CD14-positive monocyte (primary cell): ENCODE data around the gene PDE1C. TPM values are rescaled to one million over a fixed set of nuclear protein-coding genes. Genes with fewer than 3 reads are reported as not detected.

Experiments used
- DNase-seq, 3 donors: peaks; one replicate each; pipeline ENCODE4 v3.0.0-alpha.2; 2011 to 2022
- H2AFZ ChIP-seq: 2 replicates; pipeline ENCODE4 v1.6.0; 2012; ENCODE audit warnings: mild to moderate bottlenecking, low read depth, low read length, inconsistent platforms; ENCODE audit not compliant: insufficient read depth, poor library complexity, severe bottlenecking
- H3K27ac ChIP-seq, 2 donors: 1 replicate in 1 of 2; 2 replicates in 1 of 2; pipeline ENCODE4 v1.5.1; 2012 to 2013; ENCODE audit warnings: low read length in 2 of 2, control low read depth in 1 of 2, inconsistent platforms in 1 of 2, low read depth in 1 of 2, mild to moderate bottlenecking in 1 of 2
- H3K27me3 ChIP-seq, 2 donors: one replicate each; pipeline versions ENCODE4 v1.6.0 to v1.6.1; 2011 to 2013; ENCODE audit warnings: low read length in 2 of 2; ENCODE audit not compliant: control insufficient read depth in 2 of 2, insufficient read depth in 2 of 2
- H3K36me3 ChIP-seq, 2 donors: replicated peaks in 1 of 2; 1 replicate in 1 of 2; 2 replicates in 1 of 2; pipeline versions ENCODE4 v1.5.1 to v1.6.1; 2012 to 2013; ENCODE audit warnings: low read length in 2 of 2, control low read depth in 1 of 2, inconsistent platforms in 1 of 2, mild to moderate bottlenecking in 1 of 2; ENCODE audit not compliant: insufficient read depth in 2 of 2, control insufficient read depth in 1 of 2
- H3K4me1 ChIP-seq, 2 donors: 1 replicate in 1 of 2; 2 replicates in 1 of 2; pipeline versions ENCODE4 v1.5.1 to v1.6.1; 2012 to 2013; ENCODE audit warnings: low read length in 2 of 2, control low read depth in 1 of 2, inconsistent platforms in 1 of 2, mild to moderate bottlenecking in 1 of 2, moderate library complexity in 1 of 2; ENCODE audit not compliant: insufficient read depth in 2 of 2, control insufficient read depth in 1 of 2
- H3K4me2 ChIP-seq: replicated peaks from 2 replicates; pipeline ENCODE3; 2012; ENCODE audit warnings: low read length, moderate library complexity, mild to moderate bottlenecking; ENCODE audit not compliant: poor library complexity, severe bottlenecking; ENCODE audit errors: extremely low read depth
- H3K4me3 ChIP-seq, 3 experiments: fragments of 200-600 bp in 1 of 3; sonication (generic) in 1 of 3; replicated peaks in 1 of 3; 1 replicate in 2 of 3; 2 replicates in 1 of 3; pipeline ENCODE4 v1.5.1; 2011 to 2013; ENCODE audit warnings: low read length in 3 of 3, mild to moderate bottlenecking in 3 of 3, control low read depth in 2 of 3, low read depth in 2 of 3, inconsistent platforms in 1 of 3, moderate library complexity in 1 of 3
- H3K79me2 ChIP-seq: 2 replicates; pipeline ENCODE4 v1.6.0; 2012; ENCODE audit warnings: mild to moderate bottlenecking, control low read depth, inconsistent platforms, low read length, moderate library complexity; ENCODE audit not compliant: insufficient read depth
- H3K9ac ChIP-seq: 2 replicates; pipeline ENCODE4 v1.6.0; 2017; ENCODE audit warnings: low read length, mild to moderate bottlenecking; ENCODE audit not compliant: insufficient read depth, poor library complexity, severe bottlenecking
- H3K9me3 ChIP-seq, 2 donors: replicated peaks in 1 of 2; 1 replicate in 1 of 2; 2 replicates in 1 of 2; pipeline versions ENCODE4 v1.5.1 to v1.6.1; 2012 to 2013; ENCODE audit warnings: low read length in 2 of 2, control low read depth in 1 of 2; ENCODE audit not compliant: control insufficient read depth in 1 of 2, insufficient read depth in 1 of 2
- H4K20me1 ChIP-seq: 2 replicates; pipeline ENCODE4 v1.6.0; 2012; ENCODE audit warnings: mild to moderate bottlenecking, low read length, control low read depth, moderate library complexity; ENCODE audit not compliant: insufficient read depth
- H3K27ac Mint-ChIP-seq, 7 donors: one replicate each; pipeline ENCODE4 v1.8.0; 2020; ENCODE audit warnings: mild to moderate bottlenecking in 7 of 7, mixed read lengths in 7 of 7, moderate library complexity in 6 of 7, inconsistent platforms in 2 of 7
- H3K27me3 Mint-ChIP-seq, 3 donors: one replicate each; pipeline ENCODE4 v1.8.0; 2021 to 2022; ENCODE audit warnings: low read depth in 3 of 3, mild to moderate bottlenecking in 3 of 3, mixed read lengths in 3 of 3, moderate library complexity in 3 of 3, inconsistent platforms in 1 of 3
- H3K36me3 Mint-ChIP-seq, 2 donors: one replicate each; pipeline ENCODE4 v1.8.0; 2020; ENCODE audit warnings: mixed read lengths in 2 of 2, inconsistent platforms in 1 of 2, mild to moderate bottlenecking in 1 of 2
- H3K4me1 Mint-ChIP-seq: one replicate; pipeline ENCODE4 v1.8.0; 2020; ENCODE audit warnings: mild to moderate bottlenecking, mixed read lengths
- H3K4me3 Mint-ChIP-seq, 2 donors: one replicate each; pipeline ENCODE4 v1.8.0; 2020; ENCODE audit warnings: mild to moderate bottlenecking in 2 of 2, mixed read lengths in 2 of 2, moderate library complexity in 1 of 2
- H3K9me3 Mint-ChIP-seq, 7 donors: one replicate each; pipeline ENCODE4 v1.8.0; 2020 to 2022; ENCODE audit warnings: mixed read lengths in 7 of 7, mild to moderate bottlenecking in 6 of 7, moderate library complexity in 6 of 7, inconsistent platforms in 2 of 7
- WGBS: methylation state at CpG from one replicate; pipeline ENCODE4 v1.1.5; 2013; ENCODE audit warnings: missing lambda C conversion rate; ENCODE audit not compliant: insufficient coverage; 5-methylcytosine and 5-hydroxymethylcytosine counted together
- intact Hi-C, 2 donors: fragments of 100-400 bp; cut with micrococcal nuclease; formaldehyde crosslinking; loops; one replicate each; pipeline versions ENCODE4 v1.15.0 to v1.15.1; 2023
- polyA plus RNA-seq, 3 donors: library from polyadenylated mRNA; depleted of rRNA in 1 of 3; unstranded in 2 of 3; stranded (reverse) in 1 of 3; fragments of 300-500 nt in 2 of 3; fragments of >200 nt in 1 of 3; fragmentation: Illumina TruSeq in 2 of 3; gene quantifications; 1 replicate in 2 of 3; 2 replicates in 1 of 3; pipeline ENCODE4 v1.2.3, GENCODE V29; 2012 to 2021
- TF ChIP-seq, protein P1 (sequence below): fragments of 200-600 bp; IDR thresholded peaks from one replicate; pipeline ENCODE4 v1.8.0; 2022; ENCODE audit warnings: antibody characterized with exemption, mild to moderate bottlenecking

PDE1C gene
- polyA plus RNA-seq, 3 donors, result not detected

GRCh38 chr7:31971049-31971667, 99.0 kb downstream of the PDE1C start:
- Histone ChIP-seq H3K9ac (no peak overlapping the region), H3K4me3 (no peak overlapping the region), H3K4me1 (no peaks in the 10 kb centered on the region), H3K27ac (no peak overlapping the region), H4K20me1 (no peaks in the 10 kb centered on the region), H3K9me3 (no peaks in the 10 kb centered on the region), H3K36me3 (no peaks in the 10 kb centered on the region), H3K4me2 (no peak overlapping the region), H2AFZ (no peak overlapping the region), H3K27me3 (no peaks in the 10 kb centered on the region), H3K79me2 (no peaks in the 10 kb centered on the region)
- TF ChIP-seq, protein P1, sequence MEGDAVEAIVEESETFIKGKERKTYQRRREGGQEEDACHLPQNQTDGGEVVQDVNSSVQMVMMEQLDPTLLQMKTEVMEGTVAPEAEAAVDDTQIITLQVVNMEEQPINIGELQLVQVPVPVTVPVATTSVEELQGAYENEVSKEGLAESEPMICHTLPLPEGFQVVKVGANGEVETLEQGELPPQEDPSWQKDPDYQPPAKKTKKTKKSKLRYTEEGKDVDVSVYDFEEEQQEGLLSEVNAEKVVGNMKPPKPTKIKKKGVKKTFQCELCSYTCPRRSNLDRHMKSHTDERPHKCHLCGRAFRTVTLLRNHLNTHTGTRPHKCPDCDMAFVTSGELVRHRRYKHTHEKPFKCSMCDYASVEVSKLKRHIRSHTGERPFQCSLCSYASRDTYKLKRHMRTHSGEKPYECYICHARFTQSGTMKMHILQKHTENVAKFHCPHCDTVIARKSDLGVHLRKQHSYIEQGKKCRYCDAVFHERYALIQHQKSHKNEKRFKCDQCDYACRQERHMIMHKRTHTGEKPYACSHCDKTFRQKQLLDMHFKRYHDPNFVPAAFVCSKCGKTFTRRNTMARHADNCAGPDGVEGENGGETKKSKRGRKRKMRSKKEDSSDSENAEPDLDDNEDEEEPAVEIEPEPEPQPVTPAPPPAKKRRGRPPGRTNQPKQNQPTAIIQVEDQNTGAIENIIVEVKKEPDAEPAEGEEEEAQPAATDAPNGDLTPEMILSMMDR, result no peak
- no peak overlapping the region for H3K27ac Mint-ChIP-seq
- WGBS, result 94% methylated on average over 2 of the region's 7 CpGs
- no peak overlapping the region for H3K4me3 Mint-ChIP-seq
- no peaks in the 10 kb centered on the region for H3K4me1 Mint-ChIP-seq
- H3K36me3 Mint-ChIP-seq, result no peaks in the 10 kb centered on the region
- no peak for DNase-seq
- H3K27me3 Mint-ChIP-seq, result no peaks in the 10 kb centered on the region
- intact Hi-C loops, result no loop called here
- H3K9me3 Mint-ChIP-seq, result peaks cover 0 to 18% (median 5%) of the 10 kb centered on the region in 7 donors

DNA sequence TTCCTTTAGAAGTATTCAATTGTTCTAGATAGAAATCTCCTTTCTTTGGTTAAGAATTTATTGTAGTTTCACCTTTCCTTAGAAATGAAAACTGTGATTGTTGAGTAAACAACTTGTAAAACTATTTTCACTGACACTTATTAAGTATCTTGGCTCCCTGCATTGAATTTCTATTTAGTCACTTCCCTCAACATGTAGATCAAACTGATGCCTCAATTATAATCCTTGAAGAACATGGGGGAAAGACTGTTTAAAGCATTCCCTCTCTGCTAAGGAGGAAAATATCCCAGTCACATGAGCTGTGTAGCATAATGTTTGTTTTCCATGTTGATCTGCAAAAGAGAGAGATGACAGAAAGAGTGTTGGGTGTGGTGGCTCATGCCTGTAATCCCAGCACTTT, 99.7 kb downstream of the PDE1C start:
- Histone ChIP-seq H3K27ac (no peak overlapping the region), H3K36me3 (no peaks in the 10 kb centered on the region), H3K4me3 (no peak overlapping the region), H3K27me3 (no peaks in the 10 kb centered on the region), H3K4me1 (no peaks in the 10 kb centered on the region), H3K9me3 (no peaks in the 10 kb centered on the region), H3K9ac (no peak overlapping the region), H4K20me1 (no peaks in the 10 kb centered on the region), H2AFZ (no peak overlapping the region), H3K4me2 (no peak overlapping the region), H3K79me2 (no peaks in the 10 kb centered on the region)
- TF ChIP-seq, protein P1, result no peak
- intact Hi-C loops, result no loop called here
- peaks cover 0 to 21% (median 5%) of the 10 kb centered on the region in 7 donors for H3K9me3 Mint-ChIP-seq
- H3K4me3 Mint-ChIP-seq, result no peak overlapping the region
- no peaks in the 10 kb centered on the region for H3K36me3 Mint-ChIP-seq
- H3K27ac Mint-ChIP-seq, result no peak overlapping the region
- no peaks in the 10 kb centered on the region for H3K4me1 Mint-ChIP-seq
- DNase-seq, result no peak
- no peaks in the 10 kb centered on the region for H3K27me3 Mint-ChIP-seq
